ENCODE results near the gene DDX1.

GRCh38 chr2:15543053-15543452 lies 48.6 kb upstream of the DDX1 start:
- no peak for TF ChIP-seq CTCF (IDR thresholded peaks at IDR 0.05; ENCODE audit: insufficient read depth, low read length, poor library complexity, severe bottlenecking)
- TF ChIP-seq EZH2phosphoT487 (conservative IDR thresholded peaks at IDR 0.05; ENCODE audit: low read length): no peak
